A673 (cell line): ENCODE results near the gene KCND3.

Experiments used
- CTCF ChIP-seq: fragments of 300-800, 200-600 bp; sonication (generic); conservative IDR thresholded peaks from 2 replicates; pipeline ENCODE4 v1.5.1; 2017; ENCODE audit warnings: low read depth, mild to moderate bottlenecking, antibody characterized with exemption, low read length, moderate library complexity, mixed read lengths
- EZH2 ChIP-seq: fragments of 200-600 bp; sonication (generic); IDR thresholded peaks from 2 replicates; pipeline ENCODE4 v1.6.1; 2017; ENCODE audit warnings: borderline replicate concordance, low read depth, mild to moderate bottlenecking, mixed read lengths, antibody characterized with exemption, low read length; ENCODE audit not compliant: poor library complexity, severe bottlenecking

GRCh38 chr1:111736548-111737215, 252.8 kb downstream of the KCND3 start:
- TF ChIP-seq EZH2 (no peak), CTCF (no peak)
